Heart right ventricle (tissue), 16 donors: ENCODE results near the gene PADI2. TPM values are rescaled to one million over a fixed set of nuclear protein-coding genes. Genes with fewer than 3 reads are reported as not detected.
A peak's percentile ranks its signal among the peaks of the same experiment; 100 is the strongest.

Experiments used
- ATAC-seq, 8 donors: fragments of 200-7000 bp; cut with Tn5 transposase; one replicate each; pipeline ENCODE4 v1.9.1; 2020; ENCODE audit warnings: mild to moderate bottlenecking in 8 of 8, moderate library complexity in 8 of 8, moderate number of reproducible peaks in 1 of 8
- DNase-seq, 2 donors: peaks; one replicate each; pipeline ENCODE4 v3.0.0-alpha.2; 2020
- H3K27ac ChIP-seq, 10 donors: fragments of 200-600 bp; sonication (generic) in 2 of 10; one replicate each; pipeline versions ENCODE4 v1.5.0 to v1.8.0; 2020 to 2022; ENCODE audit warnings: mild to moderate bottlenecking in 3 of 10
- H3K27me3 ChIP-seq, 7 donors: fragments of 200-600 bp; one replicate each; pipeline ENCODE4 v1.8.0; 2021 to 2022; ENCODE audit warnings: mild to moderate bottlenecking in 2 of 7
- H3K36me3 ChIP-seq, 9 donors: fragments of 200-600 bp; sonication (generic) in 1 of 9; one replicate each; pipeline versions ENCODE4 v1.5.0 to v1.8.0; 2020 to 2022; ENCODE audit warnings: mild to moderate bottlenecking in 2 of 9
- H3K4me1 ChIP-seq, 9 donors: fragments of 200-600 bp; sonication (generic) in 1 of 9; one replicate each; pipeline versions ENCODE4 v1.5.0 to v1.8.0; 2020 to 2022; ENCODE audit warnings: mild to moderate bottlenecking in 4 of 9
- H3K4me3 ChIP-seq, 10 donors: fragments of 200-600 bp; sonication (generic) in 2 of 10; one replicate each; pipeline versions ENCODE4 v1.5.0 to v1.8.0; 2020 to 2022; ENCODE audit warnings: mild to moderate bottlenecking in 7 of 10, moderate library complexity in 2 of 10
- H3K9me3 ChIP-seq, 11 donors: fragments of 200-600 bp in 10 of 11; sonication (generic) in 2 of 11; one replicate each; pipeline versions ENCODE4 v1.5.0 to v1.8.0; 2013 to 2022; ENCODE audit warnings: mild to moderate bottlenecking in 2 of 11, control low read depth in 1 of 11, moderate library complexity in 1 of 11
- CTCF ChIP-seq, 9 donors: fragments of 200-600 bp; sonication (generic) in 2 of 9; IDR thresholded peaks; one replicate each; pipeline versions ENCODE4 v1.5.0 to v1.8.0; 2021 to 2022; ENCODE audit warnings: antibody characterized with exemption in 9 of 9, mild to moderate bottlenecking in 5 of 9, moderate library complexity in 1 of 9
- WGBS, 2 donors: extraction: QIAGEN DNeasy Blood & Tissue Kit; methylation state at CpG; one replicate each; pipeline ENCODE4 v1.1.7; 2013; ENCODE audit warnings: inconsistent platforms in 1 of 2; 5-methylcytosine and 5-hydroxymethylcytosine counted together
- intact Hi-C, 10 donors: fragments of 100-400 bp; cut with DNase I; formaldehyde crosslinking; loops; one replicate each; pipeline versions ENCODE4 v1.11.1 to v1.14.2; 2022
- polyA plus RNA-seq, 2 donors: library from polyadenylated mRNA; stranded (reverse); fragments of 200-250 nt; gene quantifications; one replicate each; pipeline ENCODE4 v1.2.3, GENCODE V29; 2013
- total RNA-seq, 10 donors: library from RNA; stranded (reverse); fragmentation: NEBNext Ultra II Directional in 3 of 10; extraction: Animal tissue kit (Norgen Biotek cat#: 25700) in 3 of 10; gene quantifications; one replicate each; pipeline versions ENCODE4 v1.2.1 to v1.2.4, GENCODE V29; 2021 to 2023
- donor health status: Arrhythmogenic right ventricular cardiomyopathy.
- donor health status: ischemic (EF 13 %, LVEDD 7.1; RV severe dilation, severe dysfunction).
- donor health status: healthy with polysubstance abuse.
- donor health status: DM: no; HTN: yes; CAD: no.
- donor health status: DM: no; HTN: no; CAD: no.
- donor health status: ischemic (EF 25% LVEDD 6.9; RV normal size, moderate dysfunction).
- donor health status: ischemic (EF 25% LVEDD 5.7; RV mildly dilated, moderate dysfunction).
- donor health status: healthy.
- donor health status: DM: yes; HTN: yes; CAD: no.
- donor health status: Ischemic cardiomyopathy.
- donor health status: ischemic (EF 35%, LVEDD 5.7; RV mildly dilated, moderate dysfunction).
- donor health status: nonischemic (EF 11% LVEDD 7.7; RV severe dilation, severe dysfunction).
- donor health status: DM: yes; HTN: yes; CAD: no.
- donor health status: PGD.
- donor health status: ischemic (EF 29% LVEDD 5.4; RV normal size, mild dysfunction).
- donor health status: nonischemic (EF 23%, LVEDD 6.1; RV moderate dilation, normal function).

Gene PADI2
- total and polyA plus RNA-seq, 12 donors: 0.07 to 1.1 (median 0.47) TPM

DNA sequence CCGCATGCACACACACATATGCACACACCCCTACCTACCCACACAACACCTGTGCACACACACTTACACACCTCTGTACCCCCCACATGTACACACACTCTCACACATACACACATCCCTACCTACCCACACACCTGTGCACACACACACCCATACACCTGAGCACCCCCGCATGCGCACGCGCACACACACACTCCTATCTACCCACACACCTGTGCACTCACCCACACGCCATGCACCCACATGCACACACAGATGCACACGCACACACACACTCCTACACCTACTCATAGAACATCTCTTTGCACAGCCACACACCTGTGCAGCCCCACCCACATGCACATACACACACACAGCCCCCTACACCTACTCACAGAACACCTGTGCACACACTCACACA is 15.5 kb upstream of the PADI2 start:
- no peak for TF ChIP-seq CTCF (IDR thresholded peaks at IDR 0.05)
- ATAC-seq (peak in 1 of 8 donors; percentile 8), DNase-seq (no peak)
- H3K9me3 ChIP-seq: no peaks in the 10 kb centered on the region
- H3K27me3 ChIP-seq: peaks cover 0 to 56% (median 32%) of the 10 kb centered on the region in 7 donors
- no peak overlapping the region for H3K27ac ChIP-seq
- intact Hi-C loops: no loop called here
- no peaks in the 10 kb centered on the region for H3K36me3 ChIP-seq
- no peaks in the 10 kb centered on the region for H3K4me1 ChIP-seq
- WGBS, 2 donors: 96% methylated on average over 7 of the region's 7 CpGs
- no peak overlapping the region for H3K4me3 ChIP-seq

DNA sequence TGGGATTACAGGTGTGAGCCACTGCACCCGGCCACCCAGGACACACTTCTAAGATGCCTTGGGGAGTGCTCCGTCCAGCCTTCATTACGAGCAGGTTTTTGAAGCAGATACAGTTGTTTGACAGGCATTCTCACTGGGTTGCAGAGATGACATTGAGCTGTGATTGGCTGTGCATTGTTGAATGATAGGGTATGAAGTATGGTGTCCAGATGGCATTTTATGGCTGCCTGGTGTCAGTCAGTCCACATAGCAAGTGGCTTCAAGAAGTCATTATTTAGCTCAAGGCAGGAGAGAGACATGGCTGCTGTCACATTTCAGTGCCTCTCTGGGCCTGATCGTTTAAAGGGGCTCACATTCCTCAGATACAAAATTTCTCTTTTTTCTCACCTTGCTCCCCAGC is 14.8 kb upstream of the PADI2 start:
- Histone ChIP-seq H3K4me1 (peaks cover 0 to under 1% (median 0%) of the 10 kb centered on the region in 9 donors), H3K4me3 (no peak overlapping the region), H3K27ac (no peak overlapping the region), H3K36me3 (no peaks in the 10 kb centered on the region), H3K27me3 (peaks cover 0 to 49% (median 32%) of the 10 kb centered on the region in 7 donors), H3K9me3 (no peaks in the 10 kb centered on the region)
- TF ChIP-seq CTCF (IDR thresholded peaks at IDR 0.05): no peak
- DNase-seq (no peak), ATAC-seq (no peak)
- intact Hi-C loops: no loop called here
- 57 to 69% methylated on average over 4 of the region's 4 CpGs for WGBS, 2 donors

- H3K4me1 ChIP-seq: peaks cover 0 to 22% (median 0%) of the 10 kb centered on the region in 9 donors
- H3K27me3 ChIP-seq: peaks cover 0 to 25% (median 4%) of the 10 kb centered on the region in 7 donors
- 75 to 76% methylated on average over 3 of the region's 3 CpGs for WGBS, 2 donors
- H3K9me3 ChIP-seq: no peaks in the 10 kb centered on the region
- no peak overlapping the region for H3K27ac ChIP-seq
- no peaks in the 10 kb centered on the region for H3K36me3 ChIP-seq
- H3K4me3 ChIP-seq: no peak overlapping the region
- intact Hi-C loops: no loop called here
- TF ChIP-seq CTCF (IDR thresholded peaks at IDR 0.05): no peak
- no peak for DNase-seq
- ATAC-seq: no peak
These were observed 10.9 kb upstream of the PADI2 start for GRCh38 chr1:17130138-17130635.

DNA sequence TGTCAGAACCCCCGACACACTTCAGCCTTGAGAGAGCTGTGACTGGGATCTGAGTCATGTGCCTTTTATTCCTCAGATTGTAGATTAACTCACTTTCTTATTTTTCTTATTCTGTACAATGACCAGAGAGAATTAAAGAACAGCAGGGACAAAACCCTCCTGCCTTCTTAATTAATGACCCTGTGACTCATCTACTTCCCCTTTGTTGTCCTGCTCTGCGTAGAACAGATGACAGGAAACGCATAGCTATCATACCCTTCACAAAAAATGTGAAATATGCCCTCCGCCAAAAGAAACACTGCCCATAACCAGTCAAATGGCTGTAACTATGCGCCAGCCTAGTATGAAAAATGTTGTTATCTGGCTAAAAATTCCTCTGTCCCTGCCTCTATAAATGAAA is 9.1 kb upstream of the PADI2 start:
- intact Hi-C loops: loop anchor here in 8 of 10 donors (5.0 to 10.0 kb wide), 6 partner anchors 64 to 279 kb away; no protein-coding TSS in a partner anchor
- no peaks in the 10 kb centered on the region for H3K9me3 ChIP-seq
- TF ChIP-seq CTCF (IDR thresholded peaks at IDR 0.05): no peak
- no peak overlapping the region for H3K4me3 ChIP-seq
- H3K27me3 ChIP-seq: peaks cover 0 to 17% (median 4%) of the 10 kb centered on the region in 7 donors
- WGBS, 2 donors: 37 to 48% methylated on average over 5 of the region's 5 CpGs
- peak overlapping the region in 1 of 10 donors; percentile 59 for H3K27ac ChIP-seq
- peaks cover 0 to 24% (median 0%) of the 10 kb centered on the region in 9 donors for H3K4me1 ChIP-seq
- ATAC-seq (peak in 6 of 8 donors; percentile 38 to 71 (median 62)), DNase-seq (no peak)
- no peaks in the 10 kb centered on the region for H3K36me3 ChIP-seq
